H1 (cell line): ENCODE data around the gene NSD2. TPM values are rescaled to one million over a fixed set of nuclear protein-coding genes. Genes with fewer than 3 reads are reported as not detected.

ENCODE experiments used
- EGR1 ChIP-seq: IDR thresholded peaks from 2 replicates; pipeline ENCODE4 v1.6.1; 2011; ENCODE audit warnings: low read depth, low read length, borderline replicate concordance
- EZH2 ChIP-seq: fragments of 200-600 bp; sonication (generic); IDR thresholded peaks from 2 replicates; pipeline ENCODE4 v1.7.1; 2012; ENCODE audit warnings: low read depth, mild to moderate bottlenecking, moderate library complexity, low read length, inconsistent platforms; ENCODE audit not compliant: severe bottlenecking
- FOSL1 ChIP-seq: IDR thresholded peaks from 2 replicates; pipeline ENCODE4 v1.6.1; 2011; ENCODE audit warnings: mild to moderate bottlenecking, low read depth, low read length, moderate library complexity; ENCODE audit not compliant: insufficient read depth
- KDM4A ChIP-seq: IDR thresholded peaks from one replicate; pipeline ENCODE4 v1.7.1; 2012; ENCODE audit warnings: low read depth, mild to moderate bottlenecking, moderate library complexity, low read length, inconsistent platforms; ENCODE audit not compliant: severe bottlenecking
- RAD21 ChIP-seq, 2 experiments: IDR thresholded peaks in 1 of 2; conservative IDR thresholded peaks in 1 of 2; 2 replicates each; pipeline ENCODE4 v1.6.1; 2011; ENCODE audit warnings: low read depth in 2 of 2, low read length in 2 of 2, improper control_type of control experiment in 1 of 2, inconsistent platforms in 1 of 2, mild to moderate bottlenecking in 1 of 2, moderate library complexity in 1 of 2
- RXRA ChIP-seq: IDR thresholded peaks from 2 replicates; pipeline ENCODE4 v1.6.1; 2011; ENCODE audit warnings: low read depth, mild to moderate bottlenecking, low read length, moderate library complexity; ENCODE audit not compliant: insufficient read depth
- TAF1 ChIP-seq: IDR thresholded peaks from 2 replicates; pipeline ENCODE4 v1.6.1; 2011; ENCODE audit warnings: mild to moderate bottlenecking, low read depth, low read length
- TAF7 ChIP-seq: optimal IDR thresholded peaks from 2 replicates; pipeline ENCODE3; 2011; ENCODE audit warnings: low read depth, mild to moderate bottlenecking, inconsistent platforms, low read length, moderate library complexity, borderline replicate concordance
- TBP ChIP-seq: IDR thresholded peaks from 2 replicates; pipeline ENCODE4 v1.6.1; 2011; ENCODE audit warnings: low read depth, low read length, improper control_type of control experiment
- polyA plus RNA-seq, 7 experiments: library from polyadenylated mRNA; depleted of rRNA in 3 of 7; stranded (reverse) in 5 of 7; unstranded in 2 of 7; fragments of >200 nt in 5 of 7; fragments of 200-250 nt in 2 of 7; gene quantifications; 1 replicate in 5 of 7; 2 replicates in 1 of 7; 4 replicates in 1 of 7; pipeline versions ENCODE4 v1.2.1 to v1.2.3, GENCODE V29; 2011 to 2013; ENCODE audit warnings: missing spikeins in 2 of 7, mixed read lengths in 2 of 7
- total RNA-seq: library from RNA; stranded (reverse); fragmentation: NEBNext Ultra II Directional; extraction: Animal tissue kit (Norgen Biotek cat#: 25700); gene quantifications from 2 replicates; pipeline ENCODE4 v1.2.1, GENCODE V29; 2021

NSD2 gene
- total and polyA plus RNA-seq, 2 of the 8 experiments (the other 6 are each of a cell fraction or from before 2014, with no cell fraction given), result 26.7 to 129 TPM

DNA sequence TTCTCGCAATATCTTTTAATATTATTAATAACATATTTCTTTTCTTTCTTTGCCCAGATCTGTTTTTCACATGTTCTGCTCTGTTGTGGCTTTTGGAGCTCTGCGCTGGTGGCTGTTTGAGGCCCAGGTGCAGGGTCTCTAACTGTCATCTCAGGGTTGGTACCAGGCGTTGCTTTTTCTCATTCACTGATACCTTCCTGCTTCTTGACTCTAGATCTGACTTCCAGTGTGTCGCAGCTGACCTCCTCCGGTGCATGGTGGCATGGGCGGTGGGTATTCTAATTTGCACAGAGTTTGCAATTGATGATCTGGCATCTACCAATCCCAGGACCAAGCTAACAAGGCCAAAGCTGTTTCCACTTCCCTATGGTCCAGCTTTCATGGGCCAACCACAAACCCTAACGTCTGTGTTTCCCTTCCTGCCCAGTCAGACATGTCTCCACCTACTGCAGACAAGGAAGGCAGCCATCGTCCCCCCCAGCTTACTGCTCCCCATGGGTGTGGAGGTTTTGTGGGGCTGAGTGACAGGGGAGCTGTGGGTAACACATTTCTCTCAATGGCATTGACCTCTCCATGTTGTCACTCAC lies 40.5 kb upstream of the NSD2 start (continued):
- TF ChIP-seq RAD21 (IDR thresholded peaks at IDR 0.05 in 1 of 2, conservative IDR thresholded peaks at IDR 0.05 in 1 of 2; ENCODE audit: low read depth in 2 of 2, low read length in 2 of 2) (no peak), KDM4A (no peak), TAF1 (no peak), TBP (no peak), RXRA (no peak), EGR1 (no peak), FOSL1 (no peak), TAF7 (no peak), EZH2 (no peak)
